Measurements from ENCODE around the gene SLC35A5.

- TF ChIP-seq CTCF (IDR thresholded peaks at IDR 0.05) (no peak), POLR2A (IDR thresholded peaks at IDR 0.05) (no peak)
Observed at GRCh38 chr3:112605285-112605684, 43.4 kb downstream of the SLC35A5 start.
